ENCODE results near the gene SMAGP. TPM values are rescaled to one million over a fixed set of nuclear protein-coding genes. Genes with fewer than 3 reads are reported as not detected.

SMAGP gene
- total RNA-seq, 1 experiment from 2014 or later = 12.4 TPM

- H3K4me3 Mint-ChIP-seq = no peak overlapping the region
- TF ChIP-seq CTCF (conservative IDR thresholded peaks at IDR 0.05) = no peak
- no CpG with 5 or more reads among the region's 38 CpGs for WGBS (ENCODE audit: extremely low coverage, insufficient read length, low lambda C conversion rate)
Measured at GRCh38 chr12:51197736-51198567, 72.3 kb downstream of the SMAGP start.

More at GRCh38 chr12:51197736-51198567, 72.3 kb downstream of the SMAGP start:
- no peak overlapping the region for H3K9ac ChIP-seq (ENCODE audit: extremely low read depth, insufficient read length, low read length)
- H4K91ac ChIP-seq (ENCODE audit: insufficient read length, low read depth, low read length) = no peak overlapping the region
- no peak overlapping the region for H2BK12ac ChIP-seq (ENCODE audit: insufficient read length, low read depth, low read length)
- peak overlapping the region in 1 of 3 experiments; percentile 57; a peak in 2 of 7 replicates for H3K27ac Mint-ChIP-seq
- no peak overlapping the region for H3K4ac ChIP-seq (ENCODE audit: low read depth, low read length)
- H4K5ac ChIP-seq (ENCODE audit: insufficient read length, low read depth, low read length) = no peak overlapping the region
- no peaks in the 10 kb centered on the region for H3K4me1 Mint-ChIP-seq
- peaks cover 0 to 1% (median 0%) of the 10 kb centered on the region in 3 experiments; a peak in 3 of 7 replicates for H3K36me3 Mint-ChIP-seq (ENCODE audit: insufficient read depth in 1 of 3, low read depth in 3 of 3)
- no peak overlapping the region for H2BK5ac ChIP-seq (ENCODE audit: insufficient read length, low read length)
- H3K23me2 ChIP-seq (ENCODE audit: insufficient read length, low read depth, low read length, poor library complexity, severe bottlenecking) = no peaks in the 10 kb centered on the region
- H3K14ac ChIP-seq (ENCODE audit: insufficient read depth, low read length) = no peak overlapping the region
- no peak overlapping the region for H3K18ac ChIP-seq (ENCODE audit: insufficient read length, low read depth, low read length)
- no peak for DNase-seq
- H3K79me2 ChIP-seq (ENCODE audit: insufficient read depth, low read length) = no peaks in the 10 kb centered on the region
- no peaks in the 10 kb centered on the region for H4K20me1 ChIP-seq (ENCODE audit: control insufficient read depth, insufficient read depth, insufficient read length)
- no peak overlapping the region for H3K27ac ChIP-seq (ENCODE audit: insufficient read length, low read depth, low read length)
- H3K79me1 ChIP-seq (ENCODE audit: insufficient read depth, low read depth, low read length, poor library complexity, severe bottlenecking) = no peaks in the 10 kb centered on the region
- peaks cover 1% of the 10 kb centered on the region; the same call in 1 of the 2 replicates for H3K27me3 Mint-ChIP-seq (ENCODE audit: low read depth)
- no peak overlapping the region for H3K23ac ChIP-seq (ENCODE audit: insufficient read length, low read depth, low read length)
- no peaks in the 10 kb centered on the region for H3K9me3 Mint-ChIP-seq
- no peak overlapping the region for H2AFZ ChIP-seq (ENCODE audit: low read length)
- H4K8ac ChIP-seq (replicated peaks; ENCODE audit: insufficient read length, low read depth, low read length) = no peak overlapping the region
- no peak overlapping the region for H3K4me2 ChIP-seq (ENCODE audit: insufficient read depth, insufficient read length, low read length)
- H2AK5ac ChIP-seq (ENCODE audit: insufficient read length, low read length) = no peak overlapping the region
- H3K9me3 ChIP-seq (ENCODE audit: control insufficient read depth, low read depth, low read length) = no peaks in the 10 kb centered on the region
- H3K4me1 ChIP-seq (ENCODE audit: insufficient read depth, low read length) = no peaks in the 10 kb centered on the region; the same call in 1 of the 2 replicates
- H3K27me3 ChIP-seq (ENCODE audit: insufficient read depth, low read length) = no peaks in the 10 kb centered on the region
- H2BK120ac ChIP-seq (ENCODE audit: low read depth, low read length, poor library complexity, severe bottlenecking) = no peak overlapping the region
- H3T11ph ChIP-seq (ENCODE audit: low read length) = no peak overlapping the region
- H2BK15ac ChIP-seq (ENCODE audit: low read depth, low read length) = no peak overlapping the region
- no peak overlapping the region for H2BK20ac ChIP-seq (ENCODE audit: low read depth, low read length, poor library complexity, severe bottlenecking)
- H3K56ac ChIP-seq (ENCODE audit: insufficient read length, low read depth, low read length) = no peak overlapping the region

All from H9 (cell line).